Eye (tissue), 1 donor: Measurements from ENCODE around the gene UNKL.

Experiments
- DNase-seq: peaks from one replicate; pipeline ENCODE4 v3.0.0-alpha.2; 2015

UNKL gene

GRCh38 chr16:1374418-1375297 lies 39.8 kb downstream of the UNKL start:
- peak; percentile 17 for DNase-seq

DNA sequence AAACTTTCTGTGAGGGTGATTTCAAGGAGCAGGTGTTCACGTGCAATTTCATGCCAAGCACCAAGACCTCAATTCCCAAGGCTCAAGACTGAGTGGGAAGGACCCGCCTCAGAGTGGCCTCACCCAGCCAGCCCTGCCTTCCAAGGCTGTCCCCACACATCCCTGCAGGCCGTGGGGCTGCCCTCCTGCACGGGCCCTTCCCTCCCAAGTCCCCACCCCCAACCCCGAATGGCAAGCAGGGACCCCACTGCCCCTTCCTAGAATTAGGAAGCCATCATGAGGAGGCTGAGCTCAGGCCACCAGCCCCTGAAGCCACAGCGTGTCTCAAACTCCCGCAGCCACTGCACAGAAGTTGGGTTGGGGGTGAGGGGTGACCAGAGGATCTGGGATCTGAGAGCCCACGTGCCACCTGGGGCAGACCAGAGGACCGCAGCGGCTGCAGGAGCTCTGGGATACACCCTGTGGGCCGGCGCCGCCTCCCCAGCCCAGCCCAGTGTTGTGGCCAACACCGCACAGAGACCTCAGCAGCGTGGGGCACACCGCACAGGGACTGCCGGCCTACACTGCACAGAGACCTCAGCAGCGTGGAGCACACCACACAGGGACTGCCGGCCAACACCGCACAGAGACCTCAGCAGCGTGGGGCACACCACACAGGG lies 42.1 kb downstream of the UNKL start:
- no peak for DNase-seq

DNA sequence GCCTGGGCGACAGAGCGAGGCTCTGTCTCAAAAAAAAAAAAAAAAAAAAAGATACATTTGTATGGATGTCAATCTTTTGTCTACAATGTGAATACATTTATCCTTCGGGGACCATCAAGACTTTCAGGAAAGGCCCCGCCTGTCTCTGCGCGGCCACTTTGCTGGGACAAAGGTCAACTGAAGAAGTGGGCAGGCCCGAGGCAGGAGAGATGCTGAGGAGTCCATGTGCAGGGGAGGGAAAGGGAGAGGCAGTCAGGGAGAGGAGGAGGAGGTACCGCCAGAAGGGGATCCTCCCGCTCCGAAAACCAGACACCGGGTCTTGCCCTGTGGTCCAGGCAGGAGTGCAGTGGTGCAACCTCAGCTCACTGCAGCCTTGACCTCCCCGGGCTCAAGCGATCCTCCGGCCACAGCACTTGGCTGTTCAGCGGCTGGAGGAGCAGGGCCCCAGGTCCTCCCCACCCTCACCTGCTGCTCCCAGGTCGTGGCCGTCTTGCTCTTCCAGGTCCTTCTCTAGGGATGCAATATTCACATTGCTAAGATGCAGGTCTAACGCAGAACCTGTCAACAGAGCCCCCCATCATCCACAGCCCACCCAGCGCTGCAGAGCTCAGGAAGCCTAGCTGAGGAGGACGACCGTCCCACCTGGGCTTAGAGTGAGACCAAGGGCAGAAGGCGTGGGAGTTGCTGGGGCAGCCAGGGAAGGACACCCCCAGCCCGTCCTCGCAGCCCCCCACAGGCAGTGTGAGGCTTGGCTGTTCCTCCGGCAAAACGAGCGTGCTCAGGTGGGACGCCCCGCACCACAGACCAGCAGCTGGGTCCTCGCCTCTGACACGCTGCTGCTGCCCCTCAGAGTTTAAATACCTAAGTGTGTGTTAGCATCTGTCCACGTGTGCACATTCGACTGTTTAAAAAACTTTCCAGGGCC lies 43.2 kb downstream of the UNKL start:
- DNase-seq: no peak

GRCh38 chr16:1367486-1368174 lies 46.9 kb downstream of the UNKL start:
- no peak for DNase-seq

DNA sequence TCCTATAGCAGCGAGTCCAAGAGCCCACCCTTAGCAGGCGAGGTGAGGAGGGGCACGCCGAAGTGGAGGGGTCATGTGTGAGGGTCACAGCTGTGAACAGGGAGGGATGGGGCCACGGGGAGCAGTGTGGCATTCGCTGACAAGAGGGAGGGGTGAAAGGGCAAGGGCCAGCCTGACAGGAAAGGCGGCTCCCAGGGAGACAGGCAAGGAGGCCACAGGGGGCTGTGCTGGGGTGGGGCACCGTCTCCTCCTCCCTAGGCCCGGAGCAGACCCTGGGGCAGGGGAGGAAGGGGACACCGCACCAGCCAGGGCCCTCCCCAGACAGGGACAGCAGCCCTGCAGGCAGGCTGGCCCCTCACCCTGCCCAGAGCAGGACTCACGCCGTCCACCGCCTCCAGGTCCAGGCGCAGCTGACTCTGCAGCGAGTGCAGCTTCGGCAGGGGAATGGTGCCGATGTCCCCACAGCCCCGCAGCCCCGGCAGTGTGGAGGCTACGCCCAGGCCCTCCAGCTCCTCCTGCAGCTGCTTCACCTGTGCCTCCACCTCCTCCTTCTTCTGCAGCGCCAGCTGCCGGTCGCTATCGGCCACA lies 47.7 kb downstream of the UNKL start:
- DNase-seq: no peak

DNA sequence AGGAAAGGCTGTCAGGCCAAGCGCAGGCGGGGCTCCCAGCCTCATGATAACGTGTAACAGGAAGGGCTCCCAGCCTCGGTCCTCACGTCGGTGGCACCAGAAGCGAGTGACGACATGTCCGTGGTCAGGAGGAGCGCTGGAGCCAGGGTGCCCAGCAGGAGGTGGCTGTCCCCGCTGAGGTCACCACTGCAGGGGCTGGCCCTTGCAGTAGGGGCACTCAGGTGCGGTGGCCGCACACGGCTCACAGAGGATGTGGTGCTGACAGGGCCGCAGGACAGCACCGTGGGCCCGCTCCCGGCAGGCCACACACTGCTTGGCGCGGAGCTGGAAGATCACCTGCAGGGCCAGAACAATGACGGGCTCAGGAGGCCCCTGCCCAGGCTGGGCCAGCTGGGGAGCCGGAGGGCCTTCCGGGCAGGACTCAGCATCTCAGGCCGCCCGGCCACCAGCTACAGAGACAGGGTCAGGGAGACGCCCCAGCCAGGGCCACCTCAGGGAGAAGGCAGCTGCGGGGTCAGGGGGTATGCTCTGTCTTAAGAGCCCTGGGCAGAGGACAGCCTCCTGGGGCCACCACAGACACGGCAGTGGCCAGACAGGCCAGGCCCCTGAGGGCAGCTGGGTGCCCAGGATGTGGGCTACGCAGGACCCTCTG lies 48.3 kb downstream of the UNKL start:
- no peak for DNase-seq

DNA sequence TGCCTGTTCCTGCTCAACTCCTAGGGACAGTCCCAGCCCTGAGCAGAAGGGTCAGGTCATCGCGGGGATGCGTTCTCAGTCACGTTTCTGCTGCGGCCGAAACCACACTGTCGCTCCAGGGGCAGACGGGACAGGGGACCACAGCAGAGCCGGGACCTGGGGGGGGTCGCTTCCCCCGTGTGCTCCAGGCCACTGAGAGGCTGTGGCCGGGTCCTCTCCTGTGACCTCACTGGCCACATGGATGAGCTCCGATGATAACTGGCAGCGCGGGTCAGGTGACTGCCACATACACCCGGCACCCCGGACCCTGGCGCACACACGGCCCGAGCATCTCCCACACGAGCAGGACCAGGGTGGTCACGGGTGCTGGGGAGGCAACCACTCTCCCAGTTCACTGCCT lies 50.0 kb downstream of the UNKL start:
- DNase-seq: no peak

DNA sequence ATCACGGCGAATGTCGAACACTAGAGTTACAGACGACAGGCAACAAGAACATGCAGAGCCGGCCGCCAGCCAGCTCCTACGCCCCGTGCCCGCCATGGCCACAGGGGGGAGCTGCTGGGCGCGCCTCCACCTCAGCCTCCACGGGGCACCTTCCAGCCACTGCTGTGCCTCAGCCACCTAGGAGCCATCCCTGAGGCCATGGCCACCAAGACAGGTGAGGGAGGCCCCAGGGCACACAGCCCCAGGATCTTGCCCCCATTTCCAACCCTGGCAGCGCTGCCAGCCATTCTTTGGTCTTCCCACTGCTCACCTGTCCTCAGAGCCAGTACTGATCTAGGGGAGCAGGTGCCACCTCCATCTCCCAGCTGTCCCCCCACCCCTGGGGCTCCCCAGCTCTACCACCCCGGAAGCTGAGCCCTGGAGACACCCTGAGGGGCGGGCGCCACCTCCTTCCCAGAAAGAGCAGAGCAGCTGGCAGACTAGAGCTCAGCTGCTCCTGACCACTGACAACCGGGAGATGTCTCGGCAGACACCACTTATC lies 50.9 kb downstream of the UNKL start:
- DNase-seq: peak; percentile 53

DNA sequence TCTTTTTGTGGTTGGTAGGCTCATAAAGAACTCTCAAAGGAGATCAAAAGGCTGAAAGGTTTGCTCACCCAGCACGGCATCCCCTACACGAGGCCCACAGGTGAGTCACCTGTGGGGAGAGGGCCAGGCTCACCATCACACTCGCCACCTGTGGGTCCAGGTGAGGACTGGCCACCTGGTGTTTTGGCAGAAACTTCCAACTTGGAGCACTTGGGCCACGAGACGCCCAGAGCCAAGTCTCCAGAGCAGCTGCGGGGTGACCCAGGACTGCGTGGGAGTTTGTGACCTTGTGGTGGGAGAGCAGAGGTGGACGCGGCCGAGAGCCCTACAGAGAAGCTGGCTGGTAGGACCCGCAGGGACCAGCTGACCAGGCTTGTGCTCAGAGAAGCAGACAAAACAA lies 51.7 kb downstream of the UNKL start:
- DNase-seq: no peak

DNA sequence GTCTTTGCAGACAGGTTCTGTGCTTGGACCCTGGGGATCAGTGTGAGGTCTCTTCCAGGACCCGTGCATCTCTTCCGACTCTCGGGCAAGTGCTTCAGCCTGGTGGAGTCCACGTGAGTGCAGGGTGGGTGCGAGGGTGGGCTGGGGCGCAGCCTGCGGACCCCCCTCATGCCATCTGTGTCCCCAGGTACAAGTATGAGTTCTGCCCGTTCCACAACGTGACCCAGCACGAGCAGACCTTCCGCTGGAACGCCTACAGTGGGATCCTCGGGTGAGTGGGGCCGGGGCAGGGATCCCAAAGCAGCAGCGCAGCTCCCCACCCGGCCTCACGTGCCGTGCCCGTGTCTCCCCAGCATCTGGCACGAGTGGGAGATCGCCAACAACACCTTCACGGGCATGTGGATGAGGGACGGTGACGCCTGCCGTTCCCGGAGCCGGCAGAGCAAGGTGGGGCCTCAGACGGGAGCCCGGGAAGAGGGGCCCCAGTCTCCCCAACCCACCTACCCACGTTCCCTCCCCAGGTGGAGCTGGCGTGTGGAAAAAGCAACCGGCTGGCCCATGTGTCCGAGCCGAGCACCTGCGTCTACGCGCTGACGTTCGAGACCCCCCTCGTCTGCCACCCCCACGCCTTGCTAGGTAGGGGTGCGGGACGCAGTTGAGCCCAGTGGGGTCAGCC lies 52.7 kb downstream of the UNKL start:
- DNase-seq: no peak

DNA sequence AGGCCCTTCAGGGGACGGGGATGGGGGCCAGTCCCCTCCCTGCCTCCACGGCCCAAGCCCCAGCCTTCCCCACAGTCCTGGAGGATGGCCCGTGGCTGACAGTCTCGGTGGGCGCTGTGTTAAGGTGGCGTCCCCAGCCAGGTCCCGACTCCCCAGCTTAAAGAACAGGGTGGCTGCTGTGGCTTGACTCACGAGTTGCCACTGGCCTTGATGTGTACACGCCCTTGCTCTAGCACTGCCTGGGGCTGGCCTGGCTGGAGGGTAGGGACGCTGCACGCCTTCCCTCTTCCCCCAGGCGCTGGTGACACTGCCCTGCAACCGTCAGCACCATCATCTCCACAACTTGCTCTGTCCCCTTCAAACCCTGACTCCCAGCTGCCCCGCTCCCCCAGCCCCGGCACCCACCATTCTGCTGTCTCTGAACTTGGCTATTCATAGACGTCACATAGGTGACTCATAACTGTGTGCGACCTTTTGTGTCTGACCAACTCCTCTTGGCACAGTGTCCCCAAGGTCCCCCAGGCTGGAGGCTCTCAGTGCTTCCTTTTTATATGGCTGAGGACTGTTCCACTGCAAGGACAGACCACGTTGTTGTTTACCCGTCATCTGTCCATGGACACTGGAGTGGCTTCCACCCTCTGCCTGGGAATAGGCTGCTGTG lies 56.5 kb downstream of the UNKL start:
- DNase-seq: no peak

DNA sequence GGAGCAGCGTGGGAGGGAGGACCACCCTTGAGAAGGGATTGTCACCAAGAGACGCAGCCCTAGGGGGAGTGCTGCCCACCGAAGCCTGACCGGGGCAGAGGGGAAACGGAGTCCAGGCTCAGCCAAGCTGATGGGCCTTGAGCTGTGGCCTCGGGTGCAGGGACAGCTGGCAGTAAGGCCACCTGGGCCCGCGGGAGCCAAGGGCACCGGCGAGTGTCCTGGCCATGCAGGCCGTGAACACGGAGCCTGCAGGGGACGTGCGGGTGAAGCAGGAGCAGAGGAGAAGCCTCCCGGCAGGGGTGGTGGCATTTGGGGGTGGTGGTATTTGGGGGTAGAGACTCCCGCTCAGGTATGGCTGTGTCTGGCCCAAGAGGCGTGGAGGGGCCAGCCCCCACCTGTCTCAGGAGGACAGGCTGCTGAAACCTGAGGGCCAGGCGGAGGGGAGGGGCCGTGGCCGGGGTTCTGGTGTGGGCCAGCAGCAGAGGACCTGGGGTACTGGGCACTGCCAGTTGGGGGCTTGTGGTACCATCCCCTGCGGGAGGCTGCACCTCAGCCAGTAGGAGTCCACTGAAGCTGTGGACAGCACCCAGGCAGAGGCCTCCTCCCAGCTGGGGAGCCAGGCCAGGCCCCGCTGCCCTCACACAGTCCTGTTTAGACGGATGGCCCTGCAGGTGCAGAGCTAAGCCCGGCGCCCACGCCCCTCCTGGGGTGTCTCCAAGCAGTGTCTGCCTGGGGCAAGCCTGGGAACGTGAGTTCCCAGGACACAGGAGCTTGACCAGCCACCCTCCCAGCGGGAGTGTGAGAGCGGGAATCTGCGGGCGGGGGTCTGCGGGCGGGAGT lies 58.2 kb downstream of the UNKL start:
- no peak for DNase-seq

- no peak for DNase-seq
Observed at GRCh38 chr16:1355591-1355990, 58.9 kb downstream of the UNKL start.

GRCh38 chr16:1354815-1355540 lies 59.5 kb downstream of the UNKL start:
- DNase-seq: no peak

DNA sequence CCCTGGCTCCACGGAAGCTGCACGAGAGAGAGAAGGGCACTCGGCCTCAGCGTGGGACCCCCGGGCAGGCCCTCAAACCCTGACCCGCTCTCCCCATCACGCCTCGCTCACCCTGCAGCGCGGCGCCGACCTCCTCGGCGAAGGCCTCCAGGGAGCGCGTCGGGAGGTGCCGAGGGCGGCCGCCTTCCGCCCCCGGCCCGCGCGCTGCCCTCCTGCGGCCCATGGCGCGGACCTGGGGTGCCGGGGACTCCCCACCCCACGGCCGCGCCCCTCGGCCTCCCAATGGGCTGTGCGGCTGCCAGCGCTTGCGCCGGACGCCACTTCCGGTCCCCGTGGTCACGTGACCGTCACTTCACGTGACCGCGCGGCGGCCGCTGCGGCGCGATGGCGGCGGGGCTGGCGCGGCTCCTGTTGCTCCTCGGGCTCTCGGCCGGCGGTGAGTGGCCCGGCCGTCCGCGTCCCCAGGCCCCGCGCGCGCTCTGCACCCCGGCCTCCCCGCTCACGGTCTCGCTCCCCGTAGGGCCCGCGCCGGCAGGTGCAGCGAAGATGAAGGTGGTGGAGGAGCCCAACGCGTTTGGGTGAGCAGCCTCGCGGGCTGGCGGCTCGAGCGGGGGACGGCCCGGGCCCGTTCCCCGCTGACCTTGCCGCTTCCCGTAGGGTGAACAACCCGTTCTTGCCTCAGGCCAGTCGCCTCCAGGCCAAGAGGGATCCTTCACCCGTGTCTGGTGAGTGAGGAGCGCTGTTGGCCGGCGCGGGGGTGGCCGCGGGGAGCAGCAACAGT lies 62.7 kb downstream of the UNKL start, which contains the start of the genes GNPTG and TSR3:
TSS of gene GNPTG (plus strand) at position 350 of the 781 bp plus-strand sequence. CDS start at position 385, 35 bp downstream.
TSS of gene TSR3 (minus strand) at position 297 of the 781 bp plus-strand sequence. CDS start at position 223, 74 bp downstream.
- peak; percentile 90 for DNase-seq

GRCh38 chr16:1351215-1351581 lies 63.3 kb downstream of the UNKL start:
- DNase-seq: no peak

DNA sequence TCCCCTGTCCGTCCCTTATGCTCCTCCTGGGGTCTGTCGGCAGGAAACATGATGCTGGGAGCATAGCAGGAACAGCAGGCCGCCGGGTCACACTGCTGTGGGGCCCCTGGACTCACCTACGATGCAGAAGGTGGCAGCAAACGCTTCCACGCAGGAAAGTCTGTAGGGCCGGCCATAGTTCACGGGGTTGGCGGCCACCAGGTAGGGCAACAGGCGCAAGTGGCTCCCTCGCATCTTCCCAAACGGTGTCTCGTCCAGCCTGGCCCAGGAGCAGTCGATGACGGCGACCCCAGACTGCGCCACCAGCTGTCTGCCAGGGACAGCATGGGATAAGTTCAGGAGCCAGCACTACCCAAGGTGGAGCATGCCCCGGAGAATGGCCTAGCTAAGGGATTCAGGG lies 63.8 kb downstream of the UNKL start:
- DNase-seq: no peak

GRCh38 chr16:1349951-1350350 lies 64.6 kb downstream of the UNKL start:
- no peak for DNase-seq
